Calu3 (cell line): Measurements from ENCODE around the gene FAM221B. TPM values are rescaled to one million over a fixed set of nuclear protein-coding genes. Genes with fewer than 3 reads are reported as not detected.

Experiments
- BruUV-seq: library from RNA; stranded (reverse); fragments of 400-500 nt; replicated peaks from 2 replicates; lab custom pipeline; 2021; lab: Mats Ljungman, UMichigan
- CTCF ChIA-PET: fragments of 300-600 bp; sonication (Branson Sonifier 250); formaldehyde crosslinking; loops from one replicate; lab custom pipeline; 2022; ENCODE audit warnings: antibody characterized with exemption; lab: Charles Lee
- DNase-seq: peaks from one replicate; pipeline ENCODE4 v3.0.0; 2022
- H3K27ac Mint-ChIP-seq: one replicate; pipeline ENCODE4 v1.8.0; 2022; ENCODE audit warnings: mixed read lengths; ENCODE audit not compliant: unreplicated experiment
- H3K27me3 Mint-ChIP-seq: one replicate; pipeline ENCODE4 v1.8.0; 2022; ENCODE audit warnings: mixed read lengths; ENCODE audit not compliant: unreplicated experiment
- H3K36me3 Mint-ChIP-seq: one replicate; pipeline ENCODE4 v1.8.0; 2022; ENCODE audit warnings: mild to moderate bottlenecking, moderate library complexity, mixed read lengths; ENCODE audit not compliant: insufficient read depth, unreplicated experiment
- H3K4me1 Mint-ChIP-seq: one replicate; pipeline ENCODE4 v1.8.0; 2022; ENCODE audit warnings: mild to moderate bottlenecking, low read depth, mixed read lengths; ENCODE audit not compliant: unreplicated experiment
- H3K4me3 Mint-ChIP-seq: one replicate; pipeline ENCODE4 v1.8.0; 2022; ENCODE audit warnings: mild to moderate bottlenecking, low read depth, moderate library complexity, mixed read lengths; ENCODE audit not compliant: unreplicated experiment
- H3K9me3 Mint-ChIP-seq: one replicate; pipeline ENCODE4 v1.8.0; 2022; ENCODE audit warnings: low read depth, mixed read lengths; ENCODE audit not compliant: unreplicated experiment
- CTCF ChIP-seq: fragments of 200-600 bp; IDR thresholded peaks from one replicate; pipeline ENCODE4 v1.8.0; 2022; ENCODE audit warnings: antibody characterized with exemption; ENCODE audit not compliant: unreplicated experiment
- intact Hi-C: fragments of 100-400 bp; cut with micrococcal nuclease; formaldehyde crosslinking; loops from one replicate; pipeline ENCODE4 v1.10.0; 2022; ENCODE audit not compliant: unreplicated experiment
- total RNA-seq: library from RNA; stranded (reverse); gene quantifications from 2 replicates; pipeline ENCODE4 v1.2.3, GENCODE V29; 2022

Gene FAM221B
- total RNA-seq, 1 experiment from 2014 or later: not detected

DNA sequence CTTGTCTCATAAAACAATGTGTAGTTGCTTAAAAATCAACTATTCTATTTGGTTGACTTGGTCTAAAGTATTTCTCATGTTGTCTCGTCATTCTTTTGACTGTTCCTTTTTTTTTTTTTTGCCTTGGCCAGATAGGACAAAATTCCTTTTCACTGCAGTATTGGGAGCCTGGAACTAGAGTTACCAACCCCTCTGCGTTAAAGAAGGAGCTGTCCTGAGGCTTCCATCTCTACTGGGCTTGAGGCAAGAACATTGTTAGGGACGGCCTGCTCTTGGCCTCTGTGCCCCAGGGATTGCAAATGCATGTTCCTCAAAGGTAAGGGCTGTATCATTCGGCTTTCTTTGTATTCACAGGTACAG, 38.5 kb downstream of the FAM221B start:
- BruUV-seq: no TSS peak
- TF ChIP-seq CTCF: no peak
- H3K9me3 Mint-ChIP-seq: no peaks in the 10 kb centered on the region
- peaks cover 10% of the 10 kb centered on the region for H3K36me3 Mint-ChIP-seq
- H3K4me3 Mint-ChIP-seq: no peak overlapping the region
- CTCF ChIA-PET: interaction anchor here (1.0 to 2.6 kb wide), 6 partner anchors 24 to 144 kb away, joined by 3 to 16 read pairs (median 3); no protein-coding TSS in a partner anchor
- DNase-seq: no peak
- H3K27ac Mint-ChIP-seq: no peak overlapping the region
- H3K27me3 Mint-ChIP-seq: no peaks in the 10 kb centered on the region
- peaks cover 9% of the 10 kb centered on the region for H3K4me1 Mint-ChIP-seq
- intact Hi-C loops: loop anchor here (1.0 kb wide), 2 partner anchors 36 to 92 kb away; no protein-coding TSS in a partner anchor

DNA sequence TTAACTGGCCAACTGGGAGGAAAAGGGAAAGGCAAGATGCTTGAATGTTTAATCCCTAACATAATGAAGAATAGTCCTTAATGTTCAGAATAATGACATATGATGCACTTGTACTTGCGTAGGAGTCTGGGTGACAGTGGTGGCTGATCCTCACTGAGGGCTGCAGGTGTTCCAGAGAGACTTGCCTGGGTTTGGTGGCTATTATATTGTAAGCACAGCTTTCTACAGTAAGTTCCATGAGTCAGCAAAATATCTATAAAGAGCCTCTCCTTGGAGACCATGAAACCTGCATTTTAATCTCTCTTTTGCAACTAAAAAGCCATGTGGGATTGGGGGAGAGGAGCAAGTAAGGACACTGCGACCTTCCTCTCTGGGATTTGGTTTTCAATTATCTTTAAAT, 39.0 kb downstream of the FAM221B start:
- Mint-ChIP-seq H3K36me3 (peaks cover 10% of the 10 kb centered on the region), H3K27me3 (no peaks in the 10 kb centered on the region)
- intact Hi-C loops: no loop called here

DNA sequence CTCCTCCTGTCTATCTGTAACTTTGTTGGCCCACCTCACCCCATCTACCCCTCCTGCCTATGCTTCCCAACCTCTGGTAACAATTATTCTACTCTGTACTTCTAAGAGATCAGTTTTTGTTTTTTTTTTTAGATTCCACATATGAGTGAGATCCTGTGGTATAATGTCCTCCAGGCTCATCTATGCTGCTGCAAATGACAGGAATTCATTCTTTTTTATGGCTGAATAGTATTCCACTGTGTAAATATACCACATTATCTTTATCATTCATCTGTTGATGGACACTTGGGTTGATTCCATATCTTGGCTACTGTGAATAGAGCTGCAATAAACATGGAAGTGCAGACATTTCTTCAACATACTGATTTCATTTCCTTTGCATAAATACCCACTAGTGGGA, 45.1 kb downstream of the FAM221B start:
- no peak overlapping the region for H3K27ac Mint-ChIP-seq
- H3K4me1 Mint-ChIP-seq: no peaks in the 10 kb centered on the region
- CTCF ChIA-PET: no interaction called here
- intact Hi-C loops: no loop called here
- peaks cover 5% of the 10 kb centered on the region for H3K36me3 Mint-ChIP-seq
- no peak for TF ChIP-seq CTCF
- no peaks in the 10 kb centered on the region for H3K9me3 Mint-ChIP-seq
- BruUV-seq: no TSS peak
- no peaks in the 10 kb centered on the region for H3K27me3 Mint-ChIP-seq
- DNase-seq: no peak
- H3K4me3 Mint-ChIP-seq: no peak overlapping the region

More for the DNA sequence above, 39.0 kb downstream of the FAM221B start:
- no peak overlapping the region for H3K4me3 Mint-ChIP-seq
- CTCF ChIA-PET: interaction anchor here (1.0 to 2.6 kb wide), 4 partner anchors 29 to 144 kb away, joined by 3 to 16 read pairs (median 4); no protein-coding TSS in a partner anchor
- DNase-seq: no peak
- H3K27ac Mint-ChIP-seq: no peak overlapping the region
- H3K9me3 Mint-ChIP-seq: no peaks in the 10 kb centered on the region
- BruUV-seq: no TSS peak
- TF ChIP-seq CTCF: no peak
- H3K4me1 Mint-ChIP-seq: peaks cover 5% of the 10 kb centered on the region

DNA sequence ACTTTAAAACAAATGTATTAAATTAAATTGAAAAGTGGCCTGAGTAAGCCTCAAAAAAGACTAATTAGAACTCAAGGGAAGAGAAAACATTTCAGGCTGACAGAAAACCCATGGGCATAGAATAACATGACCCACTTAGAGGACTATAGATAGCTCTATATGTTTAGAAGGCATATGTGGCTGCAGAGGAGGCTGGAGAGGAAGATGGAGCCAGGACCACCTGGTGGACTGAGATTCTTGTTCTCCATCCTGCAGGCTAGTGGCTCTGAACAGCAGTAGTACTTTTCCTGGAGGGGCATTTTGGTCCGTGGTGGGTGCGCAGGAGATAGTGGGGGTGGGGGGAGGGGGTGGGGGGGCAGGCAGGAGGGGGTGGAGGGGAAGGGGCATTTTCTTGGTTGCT, 47.5 kb downstream of the FAM221B start:
- H3K36me3 Mint-ChIP-seq: peaks cover 9% of the 10 kb centered on the region
- no peak overlapping the region for H3K4me3 Mint-ChIP-seq
- BruUV-seq: no TSS peak
- no peak for DNase-seq
- H3K4me1 Mint-ChIP-seq: no peaks in the 10 kb centered on the region
- no peaks in the 10 kb centered on the region for H3K9me3 Mint-ChIP-seq
- H3K27me3 Mint-ChIP-seq: no peaks in the 10 kb centered on the region
- intact Hi-C loops: no loop called here
- TF ChIP-seq CTCF: no peak
- H3K27ac Mint-ChIP-seq: no peak overlapping the region
- CTCF ChIA-PET: no interaction called here
